B cell (primary cell): ENCODE measurements around the gene ICE2. TPM values are rescaled to one million over a fixed set of nuclear protein-coding genes. Genes with fewer than 3 reads are reported as not detected.

Experiments
- ATAC-seq: fragments of 200-7000 bp; cut with Tn5 transposase; one replicate; pipeline ENCODE4 v1.10.0; 2021; ENCODE audit warnings: low read depth, mild to moderate bottlenecking, moderate number of reproducible peaks, moderate library complexity
- CTCF ChIA-PET: fragments of 350-600 bp; sonication (Branson Sonifier 250); formaldehyde crosslinking; loops from one replicate; lab custom pipeline; 2021; ENCODE audit warnings: antibody characterized with exemption, inconsistent platforms; lab: Charles Lee
- POLR2A ChIA-PET: fragments of 350-600 bp; sonication (Branson Sonifier 250); formaldehyde crosslinking; loops from one replicate; lab custom pipeline; 2021; ENCODE audit warnings: antibody characterized with exemption; lab: Charles Lee
- DNase-seq: peaks from one replicate; pipeline ENCODE4 v3.0.0; 2013
- H2AFZ ChIP-seq: 2 replicates; pipeline ENCODE4 v1.6.1; 2012; ENCODE audit warnings: mild to moderate bottlenecking, low read depth, low read length; ENCODE audit not compliant: insufficient read depth, poor library complexity, severe bottlenecking
- H3K27ac ChIP-seq, 2 donors: 1 replicate in 1 of 2; 2 replicates in 1 of 2; pipeline ENCODE4 v1.5.1; 2012 to 2013; ENCODE audit warnings: low read length in 2 of 2, mild to moderate bottlenecking in 2 of 2, moderate library complexity in 1 of 2
- H3K27me3 ChIP-seq, 4 experiments: fragments of 200-600 bp in 1 of 4; sonication (generic) in 1 of 4; replicated peaks in 1 of 4; 1 replicate in 2 of 4; 2 replicates in 2 of 4; pipeline versions ENCODE4 v1.6.1 to v1.7.0; 2013 to 2016; ENCODE audit warnings: low read length in 3 of 4, mild to moderate bottlenecking in 2 of 4, mixed read lengths in 1 of 4, moderate library complexity in 1 of 4; ENCODE audit not compliant: insufficient read depth in 4 of 4, control insufficient read depth in 3 of 4; ENCODE audit errors: control extremely low read depth in 1 of 4
- H3K36me3 ChIP-seq, 2 experiments: replicated peaks in 1 of 2; 1 replicate in 1 of 2; 2 replicates in 1 of 2; pipeline versions ENCODE4 v1.6.1 to v1.7.1; 2013; ENCODE audit warnings: low read length in 1 of 2; ENCODE audit not compliant: insufficient read depth in 2 of 2, control insufficient read depth in 1 of 2; ENCODE audit errors: control extremely low read depth in 1 of 2, extremely low read depth in 1 of 2
- H3K4me1 ChIP-seq, 2 donors: fragments of 200-600 bp in 1 of 2; sonication (generic) in 1 of 2; 1 replicate in 1 of 2; 2 replicates in 1 of 2; pipeline versions ENCODE4 v1.5.1 to v1.6.1; 2013 to 2017; ENCODE audit warnings: low read length in 2 of 2; ENCODE audit not compliant: control insufficient read depth in 2 of 2, insufficient read depth in 2 of 2
- H3K4me2 ChIP-seq: replicated peaks from 2 replicates; pipeline ENCODE3; 2012; ENCODE audit warnings: mild to moderate bottlenecking, low read depth, low read length; ENCODE audit not compliant: poor library complexity, severe bottlenecking
- H3K4me3 ChIP-seq, 5 experiments: fragments of 200-600 bp in 1 of 5; sonication (generic) in 1 of 5; 1 replicate in 3 of 5; 2 replicates in 2 of 5; pipeline versions ENCODE4 v1.5.1 to v1.7.0; 2011 to 2016; ENCODE audit warnings: low read length in 4 of 5, mild to moderate bottlenecking in 4 of 5, low read depth in 2 of 5, control low read depth in 1 of 5, moderate library complexity in 1 of 5; ENCODE audit not compliant: insufficient read depth in 1 of 5; ENCODE audit errors: control extremely low read depth in 1 of 5, extremely low read depth in 1 of 5
- H3K79me2 ChIP-seq: fragments of 200-600 bp; sonication (generic); one replicate; pipeline ENCODE4 v1.6.0; 2016; ENCODE audit warnings: low read length; ENCODE audit not compliant: control insufficient read depth, insufficient read depth
- H3K9ac ChIP-seq: fragments of 200-600 bp; sonication (generic); 2 replicates; pipeline ENCODE4 v1.6.1; 2017; ENCODE audit warnings: mild to moderate bottlenecking, low read length, moderate library complexity
- H3K9me3 ChIP-seq, 3 donors: one replicate each; pipeline versions ENCODE4 v1.6.1 to v1.7.1; 2013; ENCODE audit warnings: low read length in 2 of 3; ENCODE audit not compliant: control insufficient read depth in 2 of 3, insufficient read depth in 1 of 3; ENCODE audit errors: control extremely low read depth in 1 of 3
- H4K20me1 ChIP-seq: 2 replicates; pipeline ENCODE4 v1.6.0; 2012; ENCODE audit warnings: mild to moderate bottlenecking, low read length; ENCODE audit not compliant: insufficient read depth, control insufficient read depth, poor library complexity, severe bottlenecking
- H3K27ac Mint-ChIP-seq: one replicate; pipeline ENCODE4 v1.8.0; 2021; ENCODE audit warnings: mixed read lengths
- H3K27me3 Mint-ChIP-seq: one replicate; pipeline ENCODE4 v1.8.0; 2021; ENCODE audit warnings: mixed read lengths
- H3K4me1 Mint-ChIP-seq: one replicate; pipeline ENCODE4 v1.8.0; 2021; ENCODE audit warnings: mixed read lengths
- H3K4me3 Mint-ChIP-seq: one replicate; pipeline ENCODE4 v1.8.0; 2021; ENCODE audit warnings: mixed read lengths
- H3K9me3 Mint-ChIP-seq: one replicate; pipeline ENCODE4 v1.8.0; 2022; ENCODE audit warnings: mixed read lengths; ENCODE audit not compliant: insufficient read depth
- CTCF ChIP-seq: fragments of 200-600 bp; IDR thresholded peaks from one replicate; pipeline ENCODE4 v1.8.0; 2022; ENCODE audit warnings: antibody characterized with exemption, mild to moderate bottlenecking
- EZH2 ChIP-seq: IDR thresholded peaks from 2 replicates; pipeline ENCODE4 v1.6.1; 2012; ENCODE audit warnings: borderline replicate concordance, low read depth, mild to moderate bottlenecking, moderate library complexity, low read length; ENCODE audit not compliant: insufficient read depth, poor library complexity, severe bottlenecking
- WGBS: methylation state at CpG from one replicate; pipeline ENCODE4 v1.1.5; 2013; ENCODE audit warnings: missing lambda C conversion rate; ENCODE audit not compliant: insufficient coverage; 5-methylcytosine and 5-hydroxymethylcytosine counted together
- intact Hi-C: fragments of 100-400 bp; cut with micrococcal nuclease; formaldehyde crosslinking; loops from one replicate; pipeline ENCODE4 v1.10.0; 2022
- polyA plus RNA-seq: library from polyadenylated mRNA; depleted of rRNA; stranded (reverse); fragments of >200 nt; gene quantifications from 2 replicates; pipeline ENCODE4 v1.2.3, GENCODE V29; 2012
- total RNA-seq, 2 donors: library from RNA; stranded (reverse); fragments of 120-200 nt in 1 of 2; gene quantifications; 1 replicate in 1 of 2; 2 replicates in 1 of 2; pipeline versions ENCODE4 v1.2.3 to v1.2.4, GENCODE V29; 2013 to 2022

ICE2 gene
- total and polyA plus RNA-seq, 2 donors (not counting 1 experiment from before 2014, with no cell fraction given): 19.0 to 71.2 TPM

- Histone ChIP-seq H3K4me2 (no peak overlapping the region), H3K4me1 (no peaks in the 10 kb centered on the region), H3K79me2 (no peaks in the 10 kb centered on the region), H4K20me1 (no peaks in the 10 kb centered on the region), H3K27me3 (no peaks in the 10 kb centered on the region), H3K9me3 (no peaks in the 10 kb centered on the region), H3K9ac (no peak overlapping the region), H3K27ac (no peak overlapping the region), H2AFZ (no peak overlapping the region), H3K4me3 (no peak overlapping the region), H3K36me3 (peaks cover 0 to 5% of the 10 kb centered on the region in 2 experiments)
- H3K9me3 Mint-ChIP-seq: no peaks in the 10 kb centered on the region
- no peak overlapping the region for H3K27ac Mint-ChIP-seq
- intact Hi-C loops: no loop called here
- TF ChIP-seq CTCF (no peak), EZH2 (no peak)
- DNase-seq (no peak), ATAC-seq (no peak)
- WGBS: no CpG with 5 or more reads among the region's 3 CpGs
- ChIA-PET CTCF (interaction anchor here (0.7 to 1.6 kb wide), 4 partner anchors 12 to 423 kb away, joined by 4 to 5 read pairs (median 4); no protein-coding TSS in a partner anchor), POLR2A (no interaction called here)
- no peak overlapping the region for H3K4me3 Mint-ChIP-seq
- H3K27me3 Mint-ChIP-seq: no peaks in the 10 kb centered on the region
- peaks cover 2% of the 10 kb centered on the region for H3K4me1 Mint-ChIP-seq
Measured at GRCh38 chr15:60494108-60494507, 15.2 kb upstream of the ICE2 start.

DNA sequence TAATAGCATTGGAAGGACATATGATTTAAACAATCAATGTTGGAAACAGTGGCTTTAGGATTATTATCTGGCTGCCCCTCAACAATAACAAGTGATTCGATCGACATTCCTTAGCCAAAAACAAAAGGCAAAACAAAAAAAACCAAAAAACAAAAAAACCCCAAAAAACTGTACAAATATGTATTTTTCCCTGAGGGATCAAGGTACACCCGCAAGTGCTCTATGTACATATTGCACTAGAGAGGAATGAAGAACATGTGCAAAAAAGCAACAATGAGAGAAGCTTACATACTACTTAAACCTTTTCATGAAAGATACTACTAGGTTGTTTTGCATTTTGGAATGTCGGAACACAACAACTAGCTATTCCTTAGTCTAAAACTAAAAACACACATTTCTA, 14.2 kb upstream of the ICE2 start:
- Mint-ChIP-seq H3K27ac (no peak overlapping the region), H3K4me1 (peaks cover 2% of the 10 kb centered on the region), H3K9me3 (no peaks in the 10 kb centered on the region), H3K27me3 (no peaks in the 10 kb centered on the region), H3K4me3 (no peak overlapping the region)
- ChIA-PET CTCF (interaction anchor here (0.9 kb wide), 1 partner anchor 134 kb away, joined by 3 read pairs; no protein-coding TSS in a partner anchor), POLR2A (interaction anchor here (0.7 kb wide), 1 partner anchor 1476 kb away, joined by 3 read pairs; no protein-coding TSS in a partner anchor)
- TF ChIP-seq CTCF (no peak), EZH2 (no peak)
- Histone ChIP-seq H3K79me2 (no peaks in the 10 kb centered on the region), H3K9ac (no peak overlapping the region), H3K4me3 (no peak overlapping the region), H3K9me3 (no peaks in the 10 kb centered on the region), H2AFZ (no peak overlapping the region), H3K36me3 (peaks cover 0 to 8% of the 10 kb centered on the region in 2 experiments), H3K4me2 (no peak overlapping the region), H4K20me1 (no peaks in the 10 kb centered on the region), H3K27me3 (no peaks in the 10 kb centered on the region), H3K4me1 (no peaks in the 10 kb centered on the region), H3K27ac (no peak overlapping the region)
- ATAC-seq (no peak), DNase-seq (no peak)
- intact Hi-C loops: no loop called here
- no CpG with 5 or more reads among the region's 4 CpGs for WGBS
